Measurements from ENCODE around the gene FIG4.
"Not testable (repeated sequence)": the region's sequence is repeated elsewhere in the genome, so short reads cannot be mapped to it uniquely, and the experiment has no call there.

- TF ChIP-seq POLR2A, POLR2AphosphoS5 (IDR thresholded peaks at IDR 0.05; ENCODE audit: low read depth, low read length): not testable (repeated sequence)
These were observed 12.2 kb upstream of the FIG4 start for GRCh38 chr6:109678661-109679505.

Data from GM12892 (cell line).